CD14-positive monocyte (primary cell): Measurements from ENCODE around the gene HK1. TPM values are rescaled to one million over a fixed set of nuclear protein-coding genes. Genes with fewer than 3 reads are reported as not detected.
"Not testable (repeated sequence)": the region's sequence is repeated elsewhere in the genome, so short reads cannot be mapped to it uniquely, and the experiment has no call there.

Experiments used
- DNase-seq, 3 donors: peaks; one replicate each; pipeline ENCODE4 v3.0.0-alpha.2; 2011 to 2022
- H2AFZ ChIP-seq: 2 replicates; pipeline ENCODE4 v1.6.0; 2012; ENCODE audit warnings: mild to moderate bottlenecking, low read depth, low read length, inconsistent platforms; ENCODE audit not compliant: insufficient read depth, poor library complexity, severe bottlenecking
- H3K27ac ChIP-seq, 2 donors: 1 replicate in 1 of 2; 2 replicates in 1 of 2; pipeline ENCODE4 v1.5.1; 2012 to 2013; ENCODE audit warnings: low read length in 2 of 2, control low read depth in 1 of 2, inconsistent platforms in 1 of 2, low read depth in 1 of 2, mild to moderate bottlenecking in 1 of 2
- H3K27me3 ChIP-seq, 2 donors: one replicate each; pipeline versions ENCODE4 v1.6.0 to v1.6.1; 2011 to 2013; ENCODE audit warnings: low read length in 2 of 2; ENCODE audit not compliant: control insufficient read depth in 2 of 2, insufficient read depth in 2 of 2
- H3K36me3 ChIP-seq, 2 donors: replicated peaks in 1 of 2; 1 replicate in 1 of 2; 2 replicates in 1 of 2; pipeline versions ENCODE4 v1.5.1 to v1.6.1; 2012 to 2013; ENCODE audit warnings: low read length in 2 of 2, control low read depth in 1 of 2, inconsistent platforms in 1 of 2, mild to moderate bottlenecking in 1 of 2; ENCODE audit not compliant: insufficient read depth in 2 of 2, control insufficient read depth in 1 of 2
- H3K4me1 ChIP-seq, 2 donors: 1 replicate in 1 of 2; 2 replicates in 1 of 2; pipeline versions ENCODE4 v1.5.1 to v1.6.1; 2012 to 2013; ENCODE audit warnings: low read length in 2 of 2, control low read depth in 1 of 2, inconsistent platforms in 1 of 2, mild to moderate bottlenecking in 1 of 2, moderate library complexity in 1 of 2; ENCODE audit not compliant: insufficient read depth in 2 of 2, control insufficient read depth in 1 of 2
- H3K4me2 ChIP-seq: replicated peaks from 2 replicates; pipeline ENCODE3; 2012; ENCODE audit warnings: low read length, moderate library complexity, mild to moderate bottlenecking; ENCODE audit not compliant: poor library complexity, severe bottlenecking; ENCODE audit errors: extremely low read depth
- H3K4me3 ChIP-seq, 3 experiments: fragments of 200-600 bp in 1 of 3; sonication (generic) in 1 of 3; replicated peaks in 1 of 3; 1 replicate in 2 of 3; 2 replicates in 1 of 3; pipeline ENCODE4 v1.5.1; 2011 to 2013; ENCODE audit warnings: low read length in 3 of 3, mild to moderate bottlenecking in 3 of 3, control low read depth in 2 of 3, low read depth in 2 of 3, inconsistent platforms in 1 of 3, moderate library complexity in 1 of 3
- H3K79me2 ChIP-seq: 2 replicates; pipeline ENCODE4 v1.6.0; 2012; ENCODE audit warnings: mild to moderate bottlenecking, control low read depth, inconsistent platforms, low read length, moderate library complexity; ENCODE audit not compliant: insufficient read depth
- H3K9ac ChIP-seq: 2 replicates; pipeline ENCODE4 v1.6.0; 2017; ENCODE audit warnings: low read length, mild to moderate bottlenecking; ENCODE audit not compliant: insufficient read depth, poor library complexity, severe bottlenecking
- H3K9me3 ChIP-seq, 2 donors: replicated peaks in 1 of 2; 1 replicate in 1 of 2; 2 replicates in 1 of 2; pipeline versions ENCODE4 v1.5.1 to v1.6.1; 2012 to 2013; ENCODE audit warnings: low read length in 2 of 2, control low read depth in 1 of 2; ENCODE audit not compliant: control insufficient read depth in 1 of 2, insufficient read depth in 1 of 2
- H4K20me1 ChIP-seq: 2 replicates; pipeline ENCODE4 v1.6.0; 2012; ENCODE audit warnings: mild to moderate bottlenecking, low read length, control low read depth, moderate library complexity; ENCODE audit not compliant: insufficient read depth
- H3K27ac Mint-ChIP-seq, 7 donors: one replicate each; pipeline ENCODE4 v1.8.0; 2020; ENCODE audit warnings: mild to moderate bottlenecking in 7 of 7, mixed read lengths in 7 of 7, moderate library complexity in 6 of 7, inconsistent platforms in 2 of 7
- H3K27me3 Mint-ChIP-seq, 3 donors: one replicate each; pipeline ENCODE4 v1.8.0; 2021 to 2022; ENCODE audit warnings: low read depth in 3 of 3, mild to moderate bottlenecking in 3 of 3, mixed read lengths in 3 of 3, moderate library complexity in 3 of 3, inconsistent platforms in 1 of 3
- H3K36me3 Mint-ChIP-seq, 2 donors: one replicate each; pipeline ENCODE4 v1.8.0; 2020; ENCODE audit warnings: mixed read lengths in 2 of 2, inconsistent platforms in 1 of 2, mild to moderate bottlenecking in 1 of 2
- H3K4me1 Mint-ChIP-seq: one replicate; pipeline ENCODE4 v1.8.0; 2020; ENCODE audit warnings: mild to moderate bottlenecking, mixed read lengths
- H3K4me3 Mint-ChIP-seq, 2 donors: one replicate each; pipeline ENCODE4 v1.8.0; 2020; ENCODE audit warnings: mild to moderate bottlenecking in 2 of 2, mixed read lengths in 2 of 2, moderate library complexity in 1 of 2
- H3K9me3 Mint-ChIP-seq, 7 donors: one replicate each; pipeline ENCODE4 v1.8.0; 2020 to 2022; ENCODE audit warnings: mixed read lengths in 7 of 7, mild to moderate bottlenecking in 6 of 7, moderate library complexity in 6 of 7, inconsistent platforms in 2 of 7
- WGBS: methylation state at CpG from one replicate; pipeline ENCODE4 v1.1.5; 2013; ENCODE audit warnings: missing lambda C conversion rate; ENCODE audit not compliant: insufficient coverage; 5-methylcytosine and 5-hydroxymethylcytosine counted together
- intact Hi-C, 2 donors: fragments of 100-400 bp; cut with micrococcal nuclease; formaldehyde crosslinking; loops; one replicate each; pipeline versions ENCODE4 v1.15.0 to v1.15.1; 2023
- polyA plus RNA-seq, 3 donors: library from polyadenylated mRNA; depleted of rRNA in 1 of 3; unstranded in 2 of 3; stranded (reverse) in 1 of 3; fragments of 300-500 nt in 2 of 3; fragments of >200 nt in 1 of 3; fragmentation: Illumina TruSeq in 2 of 3; gene quantifications; 1 replicate in 2 of 3; 2 replicates in 1 of 3; pipeline ENCODE4 v1.2.3, GENCODE V29; 2012 to 2021
- TF ChIP-seq, protein P1 (sequence below): fragments of 200-600 bp; IDR thresholded peaks from one replicate; pipeline ENCODE4 v1.8.0; 2022; ENCODE audit warnings: antibody characterized with exemption, mild to moderate bottlenecking

The HK1 gene
- polyA plus RNA-seq, 3 donors: 57.9 to 146 (median 125) TPM

DNA sequence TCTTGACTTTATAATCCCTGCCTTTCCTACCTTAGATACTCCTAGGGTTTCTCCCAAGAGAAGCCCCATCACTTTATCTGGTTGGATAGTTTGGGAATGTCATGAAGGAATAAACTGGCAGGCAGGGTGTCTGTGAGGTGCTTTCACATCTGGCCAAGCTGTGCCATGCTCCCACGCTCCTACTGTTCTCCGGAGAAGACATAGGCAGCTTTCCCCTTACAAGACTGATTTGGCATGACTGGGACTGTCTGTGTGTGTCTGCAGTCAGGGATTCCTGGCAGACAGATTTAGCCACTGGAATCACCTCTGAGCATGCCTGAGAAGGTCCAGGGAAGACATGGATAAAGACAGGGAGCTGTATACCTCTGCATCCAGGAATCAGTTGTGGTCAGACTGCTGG is 45.3 kb downstream of the HK1 start:
- Mint-ChIP-seq H3K27me3 (peaks cover 0 to 4% (median under 1%) of the 10 kb centered on the region in 3 donors), H3K36me3 (peaks cover 5 to 23% of the 10 kb centered on the region in 2 donors), H3K4me3 (no peak overlapping the region), H3K9me3 (no peaks in the 10 kb centered on the region), H3K27ac (peak overlapping the region in 3 of 7 donors; percentile 22 to 57 (median 47)), H3K4me1 (peaks cover 72% of the 10 kb centered on the region)
- DNase-seq: no peak
- Histone ChIP-seq H3K27me3 (no peaks in the 10 kb centered on the region), H3K4me1 (peaks cover 52 to 68% of the 10 kb centered on the region in 2 donors), H3K27ac (peak overlapping the region in 1 of 2 donors; percentile 56), H2AFZ (no peak overlapping the region), H3K9me3 (no peaks in the 10 kb centered on the region), H3K9ac (no peak overlapping the region), H3K4me2 (no peak overlapping the region), H3K4me3 (no peak overlapping the region), H3K36me3 (peaks cover 0 to 4% of the 10 kb centered on the region in 2 donors), H4K20me1 (peaks cover 97% of the 10 kb centered on the region), H3K79me2 (peaks cover 99% of the 10 kb centered on the region)
- WGBS: 100% methylated on average over 2 of the region's 2 CpGs
- TF ChIP-seq, protein P1, sequence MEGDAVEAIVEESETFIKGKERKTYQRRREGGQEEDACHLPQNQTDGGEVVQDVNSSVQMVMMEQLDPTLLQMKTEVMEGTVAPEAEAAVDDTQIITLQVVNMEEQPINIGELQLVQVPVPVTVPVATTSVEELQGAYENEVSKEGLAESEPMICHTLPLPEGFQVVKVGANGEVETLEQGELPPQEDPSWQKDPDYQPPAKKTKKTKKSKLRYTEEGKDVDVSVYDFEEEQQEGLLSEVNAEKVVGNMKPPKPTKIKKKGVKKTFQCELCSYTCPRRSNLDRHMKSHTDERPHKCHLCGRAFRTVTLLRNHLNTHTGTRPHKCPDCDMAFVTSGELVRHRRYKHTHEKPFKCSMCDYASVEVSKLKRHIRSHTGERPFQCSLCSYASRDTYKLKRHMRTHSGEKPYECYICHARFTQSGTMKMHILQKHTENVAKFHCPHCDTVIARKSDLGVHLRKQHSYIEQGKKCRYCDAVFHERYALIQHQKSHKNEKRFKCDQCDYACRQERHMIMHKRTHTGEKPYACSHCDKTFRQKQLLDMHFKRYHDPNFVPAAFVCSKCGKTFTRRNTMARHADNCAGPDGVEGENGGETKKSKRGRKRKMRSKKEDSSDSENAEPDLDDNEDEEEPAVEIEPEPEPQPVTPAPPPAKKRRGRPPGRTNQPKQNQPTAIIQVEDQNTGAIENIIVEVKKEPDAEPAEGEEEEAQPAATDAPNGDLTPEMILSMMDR: no peak
- intact Hi-C loops: loop anchor here in 1 of 2 donors (5.0 kb wide), 1 partner anchor 34 kb away; no protein-coding TSS in a partner anchor

DNA sequence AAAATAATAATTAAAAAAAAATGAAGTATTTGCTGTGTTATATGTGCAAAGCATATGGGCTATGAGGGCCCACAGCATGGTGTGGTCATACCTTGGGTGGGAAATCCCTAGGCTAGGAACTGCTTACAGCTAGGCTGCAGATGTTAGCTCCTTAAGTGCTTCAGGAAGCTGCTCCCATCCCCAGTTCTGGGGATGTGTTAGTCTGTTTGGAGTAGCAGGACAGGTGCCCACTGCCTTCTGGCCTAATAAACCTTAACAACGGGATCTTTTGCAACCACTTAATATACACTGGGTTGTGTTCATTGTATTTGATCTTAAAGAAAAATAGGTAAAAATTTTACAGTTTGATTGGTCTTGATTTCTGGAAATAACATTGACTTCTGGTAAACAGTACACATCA is 46.3 kb downstream of the HK1 start:
- H3K9ac ChIP-seq: no peak overlapping the region
- intact Hi-C loops: loop anchor here in 1 of 2 donors (5.0 kb wide), 1 partner anchor 33 kb away; no protein-coding TSS in a partner anchor
- peaks cover 99% of the 10 kb centered on the region for H3K79me2 ChIP-seq
- H3K4me3 ChIP-seq: no peak overlapping the region
- Mint-ChIP-seq H3K9me3 (no peaks in the 10 kb centered on the region), H3K36me3 (peaks cover 5 to 30% of the 10 kb centered on the region in 2 donors), H3K27ac (no peak overlapping the region), H3K27me3 (peaks cover 0 to 4% (median 1%) of the 10 kb centered on the region in 3 donors), H3K4me3 (no peak overlapping the region), H3K4me1 (peaks cover 80% of the 10 kb centered on the region)
- no CpG with 5 or more reads among the region's 1 CpG for WGBS
- no peak overlapping the region for H3K4me2 ChIP-seq
- H3K4me1 ChIP-seq: peaks cover 60 to 71% of the 10 kb centered on the region in 2 donors
- H3K27me3 ChIP-seq: no peaks in the 10 kb centered on the region
- no peak for DNase-seq
- no peak overlapping the region for H3K27ac ChIP-seq
- H3K9me3 ChIP-seq: no peaks in the 10 kb centered on the region
- no peak overlapping the region for H2AFZ ChIP-seq
- peaks cover 0 to 4% of the 10 kb centered on the region in 2 donors for H3K36me3 ChIP-seq
- TF ChIP-seq, protein P1: no peak
- H4K20me1 ChIP-seq: peaks cover 97% of the 10 kb centered on the region

DNA sequence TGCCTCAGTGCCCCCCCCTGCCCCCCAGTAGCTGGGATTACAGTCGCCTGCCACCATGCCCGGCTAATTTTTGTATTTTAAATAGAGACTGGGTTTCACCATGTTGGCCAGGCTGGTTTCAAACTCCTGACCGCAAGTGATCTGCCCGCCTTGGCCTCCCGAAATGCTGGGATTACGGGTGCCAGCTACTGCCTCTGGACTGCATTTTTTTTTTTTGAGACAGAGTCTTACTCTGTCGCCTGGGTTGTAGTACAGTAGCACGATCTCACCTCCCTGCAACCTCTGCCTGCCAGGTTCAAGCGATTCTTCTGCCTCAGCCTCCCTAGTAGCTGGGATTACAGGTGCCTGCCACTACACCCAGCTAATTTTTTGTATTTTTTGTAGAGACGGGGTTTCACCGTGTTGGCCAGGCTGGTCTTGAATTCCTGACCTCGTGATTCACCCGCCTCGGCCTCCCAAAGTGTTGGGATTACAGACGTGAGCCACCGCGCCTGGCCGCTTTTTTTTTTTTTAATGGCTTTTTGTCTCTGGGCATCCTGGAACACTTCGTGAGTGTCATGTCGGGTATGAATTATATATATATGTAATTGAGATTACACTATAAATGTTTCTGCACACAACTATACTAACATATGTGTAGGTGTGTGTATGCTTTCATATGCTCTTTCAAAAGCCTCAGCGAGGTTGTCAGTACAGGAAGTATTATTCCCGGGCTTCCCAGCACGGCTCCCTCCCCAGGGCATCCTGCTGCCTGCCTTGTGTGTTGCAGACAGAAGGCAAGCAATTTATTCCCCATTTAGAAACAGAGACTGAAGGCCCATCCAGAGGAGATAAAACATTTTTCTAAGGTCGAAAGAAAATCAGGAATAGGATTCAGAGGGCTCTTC is 47.6 kb downstream of the HK1 start:
- peaks cover 75% of the 10 kb centered on the region for H3K4me1 Mint-ChIP-seq
- H3K27me3 ChIP-seq, DNase-seq, H3K9me3 ChIP-seq, H3K9me3 Mint-ChIP-seq, H3K27me3 Mint-ChIP-seq, H3K4me3 Mint-ChIP-seq, H3K4me3 ChIP-seq, H3K4me2 ChIP-seq, H3K9ac ChIP-seq, H2AFZ ChIP-seq, intact Hi-C loops: not testable (repeated sequence)
- peaks cover 3 to 16% of the 10 kb centered on the region in 2 donors for H3K36me3 ChIP-seq
- peaks cover 96% of the 10 kb centered on the region for H4K20me1 ChIP-seq
- H3K27ac Mint-ChIP-seq: peak overlapping the region in 5 of 7 donors; percentile 26 to 76 (median 48)
- peaks cover 99% of the 10 kb centered on the region for H3K79me2 ChIP-seq
- H3K4me1 ChIP-seq: peaks cover 53 to 69% of the 10 kb centered on the region in 2 donors
- peaks cover 16 to 43% of the 10 kb centered on the region in 2 donors for H3K36me3 Mint-ChIP-seq
- H3K27ac ChIP-seq: peak overlapping the region in 1 of 2 donors; percentile 79
- 94% methylated on average over 11 of the region's 24 CpGs for WGBS
